Right kidney (tissue), 1 donor: ENCODE measurements around the gene RNF114.
A peak's percentile ranks its signal among the peaks of the same experiment; 100 is the strongest.
"Not testable (repeated sequence)": the region's sequence is repeated elsewhere in the genome, so short reads cannot be mapped to it uniquely, and the experiment has no call there.

Source experiments
- DNase-seq: peaks from one replicate; pipeline ENCODE4 v3.0.0-alpha.2; 2016

The RNF114 gene

DNA sequence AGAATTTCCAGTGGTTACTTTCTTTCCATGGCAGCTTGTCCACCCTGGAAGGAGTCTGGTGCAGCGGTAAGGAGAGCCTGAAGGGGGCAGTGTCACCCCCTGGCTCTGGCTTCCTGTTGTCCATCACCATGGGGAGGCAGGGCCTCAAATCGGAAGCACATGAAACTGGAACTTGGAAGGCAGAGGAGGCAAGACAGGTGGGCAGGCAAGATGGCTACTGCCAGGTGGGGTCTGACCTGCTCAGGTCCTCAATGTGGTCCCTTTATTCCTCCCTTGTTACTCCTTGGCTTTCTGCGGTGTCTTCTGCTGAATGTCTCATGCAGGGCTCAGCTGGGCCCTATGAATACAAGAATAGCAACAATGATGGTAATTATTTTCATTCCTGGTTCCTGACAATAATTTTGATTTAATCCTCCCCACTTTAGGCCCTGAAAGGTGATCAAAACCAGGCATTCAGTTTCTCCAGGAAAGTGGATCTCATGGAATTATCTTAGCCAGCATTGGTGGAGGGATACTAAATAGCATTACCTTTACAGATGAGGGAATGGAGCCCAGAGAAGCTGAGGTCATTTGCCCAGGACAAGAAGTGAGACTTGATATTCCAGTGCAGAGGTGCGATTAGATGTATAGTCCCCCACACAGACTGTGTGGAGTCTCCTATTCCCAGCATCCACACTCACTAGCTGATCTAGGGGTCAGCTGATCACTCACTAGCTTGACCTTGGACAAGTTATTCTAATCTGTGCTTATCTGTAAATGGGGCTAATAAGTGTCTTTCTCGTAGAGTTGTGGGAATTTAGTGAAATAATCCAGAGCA lies 29.0 kb downstream of the RNF114 start:
- no peak for DNase-seq

DNA sequence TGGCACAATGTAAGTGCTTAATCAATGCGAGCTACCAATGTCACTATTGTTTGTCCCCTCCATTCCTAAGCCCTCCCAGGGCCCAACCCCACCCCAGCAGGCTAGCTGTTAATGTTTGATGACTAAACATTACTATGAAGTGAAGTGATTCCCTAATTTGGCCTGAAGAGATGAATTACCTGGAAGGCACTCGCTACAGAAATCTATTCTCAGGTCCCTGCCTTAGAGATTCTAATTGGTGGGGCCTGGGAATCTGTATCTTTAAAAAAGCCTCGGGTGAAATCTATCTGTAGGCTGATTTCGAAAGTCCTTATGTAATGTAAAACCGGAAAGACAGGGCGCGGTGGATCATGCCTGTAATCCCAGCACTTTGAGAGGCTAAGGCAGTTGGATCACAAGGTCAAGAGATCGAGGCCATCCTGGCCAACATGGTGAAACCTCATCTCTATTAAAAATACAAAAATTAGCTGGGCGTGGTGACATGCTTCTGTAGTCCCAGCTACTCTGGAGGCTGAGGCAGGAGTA lies 29.6 kb downstream of the RNF114 start:
- DNase-seq, result no peak

DNA sequence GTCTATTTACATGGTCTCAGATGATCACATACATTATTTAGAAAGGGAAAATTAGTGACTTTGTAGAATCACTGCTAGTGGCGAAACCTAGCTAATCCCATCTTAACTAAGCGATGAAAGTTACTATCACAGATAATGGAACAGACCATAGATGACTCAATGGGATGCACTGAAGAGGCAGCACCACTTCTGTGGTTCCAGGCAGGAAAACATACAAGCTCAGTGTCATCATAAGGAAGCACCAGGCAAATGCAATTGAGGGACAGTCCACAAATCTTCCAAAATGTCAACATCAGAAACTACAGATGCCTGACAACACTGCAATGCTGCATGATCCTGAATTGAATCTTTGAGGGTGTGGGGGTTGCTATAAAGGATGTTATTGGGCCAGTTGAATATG lies 30.7 kb downstream of the RNF114 start:
- no peak for DNase-seq

DNA sequence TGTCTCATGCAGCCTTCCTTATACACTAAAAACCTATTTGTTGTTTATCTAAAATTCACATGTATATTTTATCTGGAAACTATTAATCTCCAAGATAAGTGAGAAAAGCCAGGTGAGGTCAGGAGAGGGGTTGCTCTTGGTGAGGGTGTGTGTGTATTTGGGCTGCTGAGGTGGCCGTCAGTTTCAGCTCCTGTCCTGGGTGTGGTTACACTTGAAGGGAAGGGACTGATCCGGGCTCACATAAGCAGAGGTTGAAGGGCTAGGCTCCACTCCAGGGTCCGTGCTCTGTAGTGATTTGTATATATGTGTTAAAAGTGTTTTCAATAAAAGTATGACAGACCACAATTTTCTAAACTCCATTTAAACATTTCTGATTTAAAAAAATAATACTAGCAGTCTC lies 33.0 kb downstream of the RNF114 start:
- no peak for DNase-seq

DNA sequence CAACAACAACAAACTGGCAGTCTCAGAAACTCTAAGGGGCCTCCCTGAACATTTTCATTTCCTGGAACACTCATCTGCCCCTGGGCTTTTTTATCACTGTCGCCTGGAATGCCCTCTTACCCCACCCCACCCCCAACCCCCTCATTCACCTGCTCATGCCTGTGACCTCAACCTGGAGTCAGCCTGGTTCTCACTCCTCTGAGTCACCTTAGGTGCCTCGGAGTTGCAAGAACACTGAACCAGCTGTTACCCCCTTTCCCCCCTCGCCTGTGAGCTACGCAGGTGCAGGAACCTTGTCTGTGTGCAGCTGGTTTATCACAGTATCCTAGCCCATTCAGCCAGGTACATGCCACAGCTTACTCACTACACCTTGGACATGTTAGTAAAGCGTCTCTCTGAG lies 33.7 kb downstream of the RNF114 start:
- no peak for DNase-seq

DNA sequence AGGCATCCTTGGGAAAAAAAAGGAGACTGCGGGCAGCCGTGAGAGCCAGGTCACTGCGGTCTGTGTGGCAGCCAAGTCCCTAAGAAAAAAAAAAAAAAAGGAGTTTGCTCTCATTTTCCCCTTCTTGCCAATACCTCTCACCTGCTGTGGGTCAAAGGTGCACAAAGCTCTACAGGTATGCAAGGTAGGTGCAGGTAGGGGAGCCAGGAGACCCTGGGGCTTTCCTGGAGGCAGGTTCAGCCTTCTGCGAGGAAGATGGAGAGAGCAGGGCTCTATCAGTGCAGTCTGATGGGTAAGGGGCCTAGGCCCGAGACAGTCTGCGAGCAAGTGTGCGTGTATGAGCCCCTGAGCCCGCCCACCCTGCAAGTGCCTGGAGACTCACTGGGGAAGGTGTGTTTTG lies 34.3 kb downstream of the RNF114 start:
- DNase-seq, result no peak

DNA sequence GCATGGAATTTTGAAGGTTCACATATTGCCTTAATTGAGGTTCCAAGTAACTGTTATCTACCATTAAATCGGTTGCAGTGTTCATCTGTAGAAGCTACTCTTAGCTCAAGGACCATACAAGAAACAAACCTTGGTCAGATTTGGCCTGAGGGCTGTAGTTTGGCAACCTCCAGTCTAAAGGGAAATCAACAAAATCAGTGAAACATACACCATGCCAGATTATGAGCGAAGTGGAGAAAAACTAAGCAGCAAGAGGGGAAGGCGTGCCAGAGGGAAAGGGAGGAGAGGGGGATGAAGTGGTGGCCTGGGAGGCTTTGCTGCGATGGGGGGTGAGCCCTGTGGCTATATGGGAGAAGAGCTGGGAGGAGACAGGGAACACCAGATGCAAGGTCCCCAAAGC lies 37.8 kb downstream of the RNF114 start:
- DNase-seq, result no peak

DNA sequence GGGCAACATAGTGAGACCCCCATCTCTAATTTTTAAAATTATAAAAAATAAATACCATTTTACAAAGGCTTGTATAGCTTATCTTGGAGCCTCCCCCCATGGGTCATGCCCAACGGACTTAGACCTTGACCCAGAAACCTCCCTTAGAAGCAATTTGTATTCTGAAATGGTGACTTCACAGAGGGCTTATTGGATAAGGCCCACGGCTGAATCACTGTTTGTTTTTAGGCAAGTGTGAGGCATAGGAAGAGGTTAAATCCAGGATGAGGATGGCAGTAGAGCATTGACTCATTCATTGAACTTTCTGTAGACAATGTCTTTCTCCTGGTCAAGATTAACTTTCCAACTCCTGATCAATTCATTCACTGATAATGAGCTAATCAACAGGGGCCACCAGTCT lies 40.3 kb downstream of the RNF114 start:
- DNase-seq, result no peak

DNA sequence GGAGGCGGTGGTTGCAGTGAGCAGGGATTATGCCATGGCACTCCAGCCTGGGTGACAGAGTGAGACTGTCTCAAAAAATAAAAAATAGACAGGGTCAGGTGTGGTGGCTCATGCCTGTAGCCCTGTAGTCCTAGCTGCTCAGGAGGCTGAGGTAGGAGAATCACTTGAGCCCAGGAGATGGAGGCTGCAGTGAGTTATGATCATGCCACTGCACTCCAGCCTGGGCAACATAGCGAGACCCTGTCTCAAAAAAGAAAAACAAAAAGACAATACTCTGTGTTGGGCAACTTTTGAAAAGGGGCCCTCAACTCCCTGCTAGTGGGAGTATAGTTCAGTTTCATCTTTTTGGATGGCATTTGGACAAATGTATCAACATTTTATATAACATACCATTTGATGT lies 41.5 kb downstream of the RNF114 start:
- DNase-seq, result not testable (repeated sequence)

DNA sequence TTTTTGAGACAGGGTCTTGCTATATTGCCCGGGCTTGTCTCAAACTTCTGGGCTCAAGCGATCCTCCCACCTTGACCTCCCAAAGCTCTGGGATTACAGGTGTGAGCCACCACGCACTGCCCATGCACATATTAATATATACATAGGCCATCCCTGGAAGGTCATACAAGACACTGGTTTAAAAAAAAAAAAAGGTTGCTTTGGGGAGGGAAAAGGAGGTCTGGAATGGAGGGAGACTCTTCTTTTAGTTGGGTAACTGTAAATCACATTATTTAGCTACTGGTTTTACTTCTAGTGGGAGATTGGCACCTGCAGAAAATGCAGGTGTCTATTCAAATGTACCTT lies 42.5 kb downstream of the RNF114 start:
- DNase-seq, result no peak

DNA sequence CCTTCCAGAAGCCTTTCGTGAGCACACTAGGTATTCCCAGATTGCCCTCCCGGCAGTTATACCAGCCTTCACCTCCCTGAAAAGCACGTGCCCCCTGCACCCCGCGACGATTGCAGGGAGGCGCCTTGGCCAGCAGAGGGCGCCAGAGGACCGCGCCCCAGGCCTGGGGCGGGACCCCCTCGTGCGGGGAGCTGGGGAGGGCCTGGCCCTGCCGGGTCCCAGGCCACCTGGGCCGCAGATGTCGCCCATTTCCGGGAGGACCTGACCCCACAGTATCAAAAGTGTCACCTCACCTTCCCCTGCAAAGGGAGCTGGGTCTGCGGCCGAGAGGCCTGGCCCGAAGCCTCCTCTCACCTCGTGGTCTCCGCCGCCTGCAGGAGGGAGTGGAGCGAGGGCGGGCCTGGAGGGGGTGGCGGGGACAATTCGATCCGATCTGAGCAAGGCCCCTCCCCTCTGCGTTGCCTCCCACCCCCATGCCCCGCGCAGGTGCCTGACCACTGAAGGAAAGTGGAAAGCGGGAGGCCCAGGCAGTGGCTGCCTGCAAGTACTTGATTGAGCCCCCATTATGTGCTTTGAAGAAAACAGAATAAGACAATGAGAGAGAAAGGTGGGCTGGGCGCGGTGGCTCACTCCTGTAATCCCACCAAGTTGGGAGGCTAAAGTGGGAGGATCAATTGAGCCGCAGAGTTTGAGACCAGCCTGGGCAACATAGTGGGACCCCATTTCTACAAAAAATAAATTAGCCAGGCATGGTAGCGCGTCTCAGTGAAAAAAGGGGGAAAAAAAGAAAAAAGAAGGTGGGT lies 43.0 kb downstream of the RNF114 start:
- DNase-seq, result peak; percentile 89

DNA sequence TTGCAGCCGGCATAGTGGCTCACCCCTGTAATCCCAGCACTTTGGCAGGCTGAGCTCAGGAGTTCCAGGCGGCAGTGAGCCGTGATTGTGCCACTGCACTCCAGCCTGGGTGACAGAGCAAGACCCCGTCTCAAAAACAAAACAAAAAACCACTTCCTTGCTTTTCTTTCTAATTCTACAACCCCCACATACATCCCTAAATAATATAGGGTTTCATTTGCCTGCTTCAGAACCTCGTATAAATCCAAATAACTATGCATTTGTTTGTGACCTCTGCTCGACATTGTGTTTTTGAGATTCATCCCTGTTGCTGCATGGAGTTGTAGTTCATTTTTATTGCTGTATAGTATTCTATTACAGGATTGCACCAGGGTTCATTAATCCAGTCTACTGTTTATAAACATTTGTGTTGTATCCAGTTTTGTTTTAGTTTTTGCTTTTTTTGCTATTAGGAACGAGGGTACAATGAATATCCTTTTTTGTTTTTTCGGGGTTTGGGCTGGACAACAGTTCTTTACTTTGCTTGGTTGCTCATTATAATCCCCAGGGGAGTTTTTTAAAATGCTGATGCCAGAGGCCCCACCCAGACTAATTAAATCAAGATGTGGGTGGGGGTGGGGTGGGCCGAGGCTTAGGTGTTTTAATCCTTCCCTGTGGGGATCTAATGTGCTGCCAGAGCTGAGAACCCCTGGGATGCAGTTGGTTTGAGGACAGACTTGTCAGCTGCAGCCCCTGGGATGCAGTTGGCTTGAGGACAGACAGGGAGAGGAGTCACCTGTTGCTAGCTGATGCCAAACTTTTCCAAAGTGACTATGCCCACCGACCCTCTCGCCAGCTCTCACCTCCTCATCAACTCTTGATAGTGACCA lies 44.2 kb downstream of the RNF114 start:
- DNase-seq, result no peak

DNA sequence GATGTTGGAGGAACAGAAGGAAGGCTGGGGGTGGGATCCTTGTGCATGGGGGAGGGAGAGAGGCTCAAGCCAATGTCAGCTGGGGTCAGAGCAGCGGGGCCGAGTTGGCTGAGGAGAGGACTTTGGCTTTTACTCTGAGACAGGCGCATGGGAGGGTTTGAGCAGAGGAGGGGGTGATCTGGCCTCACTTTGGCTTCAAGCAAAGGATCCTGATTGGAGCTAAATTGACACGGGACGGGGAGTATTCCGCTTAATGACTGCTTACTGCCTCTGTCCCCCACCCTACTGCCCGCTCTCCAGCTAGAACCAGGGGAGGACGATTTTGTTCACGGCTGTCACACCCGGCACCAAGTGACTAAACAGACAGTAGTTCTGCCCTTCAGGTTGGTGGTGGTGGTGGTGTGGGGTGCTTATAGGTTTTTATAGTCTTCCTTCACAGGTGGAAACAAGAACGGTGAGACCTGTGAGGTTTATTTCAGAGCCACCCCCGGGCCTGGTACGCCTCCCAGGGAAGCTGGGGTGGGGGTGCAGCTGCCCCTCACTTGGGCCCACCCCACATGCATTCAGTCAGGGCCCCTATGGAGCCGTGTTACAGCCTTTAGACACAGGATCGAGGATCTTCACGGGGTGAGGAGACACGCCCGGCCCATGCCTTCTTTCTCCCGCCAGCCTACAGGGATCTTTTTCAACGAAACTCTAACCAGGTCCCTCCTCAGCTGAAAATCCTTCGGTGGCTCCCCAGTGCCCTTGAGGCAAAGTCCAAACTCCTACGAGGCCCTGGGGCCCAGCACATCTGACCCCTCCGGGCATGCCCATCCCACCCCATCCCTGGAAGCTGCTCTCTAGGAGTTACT lies 45.2 kb downstream of the RNF114 start:
- no peak for DNase-seq

DNA sequence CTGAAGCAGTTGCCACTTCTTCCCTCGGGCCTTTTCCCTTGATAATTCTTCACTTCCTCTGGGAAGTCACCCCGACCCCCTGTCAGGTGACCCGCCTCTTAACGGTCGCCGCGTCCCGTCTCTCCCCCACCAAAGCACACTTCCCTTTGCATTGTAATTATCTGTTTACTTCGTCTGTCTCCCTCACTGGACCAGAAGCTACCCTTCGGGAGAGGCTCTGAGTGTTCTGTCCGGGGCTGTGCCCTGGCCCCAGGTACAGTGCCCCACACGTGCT lies 45.8 kb downstream of the RNF114 start:
- no peak for DNase-seq

DNA sequence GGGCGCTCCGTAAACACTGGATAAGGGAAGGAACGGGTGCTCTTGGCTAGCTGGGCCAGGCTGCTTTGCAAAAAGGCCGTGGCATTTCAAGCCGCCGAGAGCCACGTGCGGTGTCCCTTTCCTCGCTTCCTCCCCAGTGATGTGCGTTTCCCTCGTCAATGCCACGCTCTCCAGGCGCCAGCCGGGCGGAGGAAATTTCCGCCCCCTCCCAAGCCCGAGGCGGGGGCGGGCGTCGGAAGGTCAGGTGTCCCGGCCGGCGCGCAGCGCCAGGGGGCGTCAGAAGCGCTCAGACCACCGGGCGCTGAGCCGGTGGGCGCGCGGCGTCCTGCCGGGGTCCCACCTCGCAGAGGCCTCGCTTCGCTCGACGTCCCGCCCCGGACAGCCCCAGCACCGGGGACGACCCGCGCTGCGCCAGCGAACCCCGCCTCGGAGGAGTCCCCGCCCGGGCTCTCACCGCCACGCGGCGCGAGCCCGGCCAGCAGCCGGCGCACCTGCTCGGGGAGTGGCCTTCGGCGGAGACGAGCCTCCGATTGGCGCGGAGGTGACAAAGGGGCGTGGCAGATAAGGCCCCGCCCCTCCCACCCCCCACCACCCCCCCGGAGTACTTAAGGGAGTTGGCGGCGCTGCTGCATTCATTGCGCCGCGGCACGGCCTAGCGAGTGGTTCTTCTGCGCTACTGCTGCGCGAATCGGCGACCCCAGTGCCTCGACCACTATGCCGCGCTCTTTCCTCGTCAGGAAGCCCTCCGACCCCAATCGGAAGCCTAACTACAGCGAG lies 46.3 kb downstream of the RNF114 start, which contains the start of gene SNAI1:
Gene SNAI1, plus strand, starts transcription at position 635 of the 777 bp plus-strand sequence. Its CDS starts 80 bp downstream, at position 715.
- peak; percentile 96 for DNase-seq

DNA sequence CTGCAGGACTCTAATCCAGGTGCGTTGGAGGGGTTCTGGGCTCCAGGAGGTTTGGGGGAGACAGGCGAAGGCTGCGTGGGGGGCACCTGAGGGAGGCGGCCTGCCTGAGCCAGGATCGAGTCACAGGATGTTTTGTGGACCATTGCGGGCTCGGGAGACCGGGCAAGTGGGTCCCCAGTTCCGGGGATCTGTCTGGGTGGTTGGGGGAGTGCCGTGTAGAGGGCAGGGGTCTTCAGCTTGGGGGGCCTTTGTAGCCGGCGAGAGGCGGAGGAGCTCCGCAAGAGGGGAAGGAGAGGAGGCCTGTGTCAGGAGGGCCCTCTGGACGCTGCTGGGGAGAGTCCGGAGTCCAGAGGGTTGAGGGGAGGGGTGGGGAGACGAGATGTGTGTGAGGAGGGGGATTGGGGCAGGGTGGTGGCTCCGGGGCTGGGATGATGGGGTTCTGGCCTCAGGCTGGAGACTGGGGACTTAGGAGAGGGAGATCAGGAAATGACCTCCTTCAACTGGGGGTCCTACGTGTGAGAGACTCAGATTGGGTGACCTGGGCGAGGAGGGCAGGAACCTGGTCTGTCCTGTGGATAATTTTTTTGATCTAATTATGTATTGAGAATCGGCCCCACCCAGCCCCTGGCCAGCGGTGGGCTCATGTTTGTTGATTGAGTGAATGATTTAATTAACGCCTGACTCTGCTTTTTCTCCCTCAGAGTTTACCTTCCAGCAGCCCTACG lies 47.1 kb downstream of the RNF114 start:
- DNase-seq, result peak; percentile 66

DNA sequence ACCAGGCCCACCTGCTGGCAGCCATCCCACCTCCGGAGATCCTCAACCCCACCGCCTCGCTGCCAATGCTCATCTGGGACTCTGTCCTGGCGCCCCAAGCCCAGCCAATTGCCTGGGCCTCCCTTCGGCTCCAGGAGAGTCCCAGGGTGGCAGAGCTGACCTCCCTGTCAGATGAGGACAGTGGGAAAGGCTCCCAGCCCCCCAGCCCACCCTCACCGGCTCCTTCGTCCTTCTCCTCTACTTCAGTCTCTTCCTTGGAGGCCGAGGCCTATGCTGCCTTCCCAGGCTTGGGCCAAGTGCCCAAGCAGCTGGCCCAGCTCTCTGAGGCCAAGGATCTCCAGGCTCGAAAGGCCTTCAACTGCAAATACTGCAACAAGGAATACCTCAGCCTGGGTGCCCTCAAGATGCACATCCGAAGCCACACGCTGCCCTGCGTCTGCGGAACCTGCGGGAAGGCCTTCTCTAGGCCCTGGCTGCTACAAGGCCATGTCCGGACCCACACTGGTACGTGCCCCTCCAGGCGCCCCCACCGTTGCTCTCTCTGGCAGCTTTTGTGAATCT lies 47.7 kb downstream of the RNF114 start:
- no peak for DNase-seq

DNA sequence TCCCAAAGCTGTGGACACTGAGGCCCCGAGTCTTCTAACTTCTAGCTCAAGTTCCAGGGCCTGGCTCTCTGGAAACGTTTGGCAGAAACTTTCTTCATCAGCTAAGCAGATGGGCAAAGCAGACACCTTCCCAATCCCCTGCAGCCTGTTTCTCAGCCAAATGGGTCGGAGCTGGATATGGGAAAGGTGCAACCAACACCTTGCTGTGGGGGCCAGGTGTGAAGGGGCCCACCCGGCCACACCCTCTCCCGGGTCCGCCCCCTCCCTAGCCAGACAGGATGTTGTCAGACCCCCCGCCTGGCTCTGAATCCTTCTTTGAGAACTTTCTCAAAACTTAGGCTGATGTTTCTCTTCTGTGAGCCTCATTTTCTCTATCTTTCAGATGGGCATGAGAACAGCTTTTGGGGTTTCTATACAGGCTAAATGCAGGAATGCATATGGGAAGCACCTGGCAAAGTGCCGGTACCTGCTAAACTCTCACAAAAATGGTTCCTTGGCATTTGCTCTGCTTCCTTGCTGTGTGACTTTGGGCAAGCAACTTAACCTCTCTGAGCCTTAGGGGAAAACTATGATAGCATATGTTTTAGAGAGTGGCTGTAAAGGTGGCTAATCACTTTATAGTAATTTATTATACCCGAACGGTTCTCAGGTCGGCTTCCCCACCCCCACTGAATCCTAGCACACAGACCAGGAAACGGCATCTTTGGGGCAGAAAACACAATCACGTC lies 48.4 kb downstream of the RNF114 start:
- DNase-seq, result no peak

DNA sequence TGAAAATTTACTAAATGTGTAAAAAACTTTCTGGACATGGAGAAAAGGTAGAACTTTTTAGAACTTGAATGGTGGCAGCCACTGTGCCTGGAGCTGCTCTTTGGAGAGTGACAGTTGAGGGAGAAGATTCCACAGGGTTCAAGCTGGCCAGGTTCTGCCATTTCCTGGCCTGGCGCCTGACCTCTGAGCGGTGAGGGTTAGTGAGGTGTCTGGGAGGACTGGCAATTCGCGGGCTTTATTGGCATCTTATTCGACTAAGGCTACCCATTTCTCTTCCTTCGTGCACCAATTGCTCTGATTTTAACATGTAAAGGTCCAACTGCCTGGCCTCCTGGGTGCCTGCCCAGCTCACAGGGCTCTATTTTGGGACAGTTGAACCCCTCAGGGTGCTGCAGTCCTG lies 49.0 kb downstream of the RNF114 start:
- no peak for DNase-seq
